Measurements from ENCODE around the gene RASAL3. TPM values are rescaled to one million over a fixed set of nuclear protein-coding genes. Genes with fewer than 3 reads are reported as not detected.

Gene RASAL3
- total RNA-seq, 1 experiment from 2014 or later: not detected

- CTCF ChIA-PET: no interaction called here
- Mint-ChIP-seq H3K27ac (ENCODE audit: low read depth, unreplicated experiment) (no peak overlapping the region), H3K4me1 (ENCODE audit: insufficient read depth, unreplicated experiment) (no peaks in the 10 kb centered on the region), H3K27me3 (ENCODE audit: insufficient read depth, unreplicated experiment) (peaks cover 10% of the 10 kb centered on the region), H3K4me3 (ENCODE audit: unreplicated experiment) (no peak overlapping the region), H3K9me3 (ENCODE audit: unreplicated experiment) (peaks cover 7% of the 10 kb centered on the region), H3K36me3 (ENCODE audit: insufficient read depth, unreplicated experiment) (peaks cover 6% of the 10 kb centered on the region)
- no peak for TF ChIP-seq CTCF (IDR thresholded peaks at IDR 0.05; ENCODE audit: unreplicated experiment)
- no TSS peak for BruUV-seq (replicated peaks)
- intact Hi-C loops (cut with micrococcal nuclease): no loop called here
- POLR2A ChIA-PET: no interaction called here
- DNase-seq (ENCODE audit: unreplicated experiment): no peak
These were observed 34.6 kb upstream of the RASAL3 start for GRCh38 chr19:15498910-15499309.

DNA sequence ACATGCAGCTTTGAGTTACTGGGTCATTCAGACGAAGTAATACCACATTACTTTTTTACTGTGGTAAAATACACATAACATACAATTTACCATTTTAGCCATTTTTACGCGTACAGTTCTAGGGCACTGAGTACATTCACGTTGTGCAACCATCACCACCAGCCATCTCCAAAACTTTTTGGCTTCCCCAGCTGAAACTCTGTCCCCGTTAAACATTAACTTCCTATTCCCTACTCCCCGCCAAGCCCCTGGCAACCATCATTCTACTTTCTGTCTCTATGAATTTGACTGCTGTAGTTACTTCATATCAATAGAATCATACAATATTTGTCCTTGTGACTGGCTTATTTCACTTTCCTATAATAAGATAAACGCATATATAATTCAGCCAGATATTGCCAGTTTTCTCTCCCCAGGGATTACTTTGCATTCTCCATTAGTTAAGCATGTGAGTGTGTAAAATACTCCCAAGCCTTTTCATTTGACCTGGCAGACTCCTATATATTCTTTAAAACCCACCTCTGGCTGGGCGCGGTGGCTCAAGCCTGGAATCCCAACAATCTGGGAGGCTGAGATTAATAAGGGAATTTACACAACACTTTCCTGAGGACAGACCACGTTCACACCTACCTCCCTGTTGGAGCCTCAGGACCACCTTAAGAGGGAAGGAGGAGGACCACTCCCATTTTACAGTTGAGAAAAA, 34.0 kb upstream of the RASAL3 start:
- peaks cover 7% of the 10 kb centered on the region for H3K9me3 Mint-ChIP-seq (ENCODE audit: unreplicated experiment)
- ChIA-PET POLR2A (no interaction called here), CTCF (interaction anchor here (0.6 kb wide), 1 partner anchor 48 kb away, joined by 3 read pairs; no protein-coding TSS in a partner anchor)
- DNase-seq (ENCODE audit: unreplicated experiment): no peak
- peaks cover 10% of the 10 kb centered on the region for H3K27me3 Mint-ChIP-seq (ENCODE audit: insufficient read depth, unreplicated experiment)
- H3K4me3 Mint-ChIP-seq (ENCODE audit: unreplicated experiment): no peak overlapping the region
- no peaks in the 10 kb centered on the region for H3K4me1 Mint-ChIP-seq (ENCODE audit: insufficient read depth, unreplicated experiment)
- intact Hi-C loops (cut with micrococcal nuclease): no loop called here
- no peak for TF ChIP-seq CTCF (IDR thresholded peaks at IDR 0.05; ENCODE audit: unreplicated experiment)
- no peak overlapping the region for H3K27ac Mint-ChIP-seq (ENCODE audit: low read depth, unreplicated experiment)
- H3K36me3 Mint-ChIP-seq (ENCODE audit: insufficient read depth, unreplicated experiment): peaks cover 6% of the 10 kb centered on the region
- no TSS peak for BruUV-seq (replicated peaks)

DNA sequence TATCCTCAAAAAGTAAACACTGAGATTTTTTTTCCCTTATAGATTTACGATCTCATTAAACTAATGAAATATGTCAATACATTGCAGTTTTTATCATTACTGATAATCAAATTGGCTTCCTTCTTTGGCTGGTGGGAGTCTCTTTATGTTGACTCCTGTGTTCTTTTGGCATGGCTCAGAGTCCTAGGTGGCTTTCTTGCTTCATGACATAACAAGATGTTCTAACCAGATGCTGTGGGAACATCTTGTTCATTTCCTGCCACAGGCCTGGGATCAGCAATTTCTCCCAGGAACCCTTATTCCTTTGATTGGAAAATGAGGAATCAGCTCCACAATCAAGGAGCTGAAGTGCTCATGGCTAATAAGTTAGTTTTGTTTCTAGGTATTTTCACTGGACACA, 30.8 kb upstream of the RASAL3 start:
- Mint-ChIP-seq H3K27ac (ENCODE audit: low read depth, unreplicated experiment) (no peak overlapping the region), H3K36me3 (ENCODE audit: insufficient read depth, unreplicated experiment) (peaks cover 6% of the 10 kb centered on the region), H3K4me1 (ENCODE audit: insufficient read depth, unreplicated experiment) (no peaks in the 10 kb centered on the region), H3K9me3 (ENCODE audit: unreplicated experiment) (peaks cover 7% of the 10 kb centered on the region), H3K27me3 (ENCODE audit: insufficient read depth, unreplicated experiment) (peaks cover 2% of the 10 kb centered on the region), H3K4me3 (ENCODE audit: unreplicated experiment) (no peak overlapping the region)
- no peak for DNase-seq (ENCODE audit: unreplicated experiment)
- TF ChIP-seq CTCF (IDR thresholded peaks at IDR 0.05; ENCODE audit: unreplicated experiment): no peak
- intact Hi-C loops (cut with micrococcal nuclease): no loop called here
- ChIA-PET POLR2A (no interaction called here), CTCF (interaction anchor here (0.6 to 0.7 kb wide), 2 partner anchors 38 to 58 kb away, joined by 3 read pairs; no protein-coding TSS in a partner anchor)
- BruUV-seq (replicated peaks): no TSS peak

DNA sequence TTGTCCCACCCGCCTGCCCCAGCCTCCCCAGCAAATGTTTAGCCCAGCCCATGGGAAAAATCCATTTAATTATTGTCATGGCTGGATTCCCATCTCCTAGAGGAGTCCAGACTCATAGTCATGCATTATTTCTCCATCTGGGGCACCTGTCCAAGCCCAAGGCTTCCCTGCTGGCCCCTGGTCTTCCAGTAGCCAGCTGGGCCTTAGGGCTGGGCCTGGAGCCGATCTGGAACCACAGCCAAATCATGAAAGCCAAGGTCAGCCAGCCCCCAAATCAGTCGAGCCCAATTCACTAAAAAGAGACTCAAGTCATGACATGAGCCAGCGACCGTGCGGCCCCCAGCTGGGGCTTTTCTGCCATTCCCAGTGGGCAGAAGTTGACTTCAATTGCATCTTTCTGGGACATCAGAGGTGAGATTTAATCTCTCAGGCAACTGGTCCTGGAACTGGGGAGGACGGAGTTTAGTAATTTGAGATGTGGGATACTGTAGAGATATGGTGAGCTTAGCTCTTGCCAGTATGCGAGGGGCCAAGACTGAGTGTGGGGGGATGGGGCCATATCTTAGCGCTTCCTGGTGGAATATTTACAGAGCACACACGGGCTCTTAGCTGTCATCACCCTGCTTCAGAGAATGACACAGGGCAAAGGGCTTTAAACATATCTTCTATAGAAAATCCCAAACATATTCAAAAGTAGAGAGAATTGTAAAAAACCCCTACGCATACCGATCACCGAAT, 24.3 kb upstream of the RASAL3 start:
- Mint-ChIP-seq H3K27ac (ENCODE audit: low read depth, unreplicated experiment) (no peak overlapping the region), H3K27me3 (ENCODE audit: insufficient read depth, unreplicated experiment) (no peaks in the 10 kb centered on the region), H3K4me1 (ENCODE audit: insufficient read depth, unreplicated experiment) (no peaks in the 10 kb centered on the region), H3K4me3 (ENCODE audit: unreplicated experiment) (no peak overlapping the region), H3K36me3 (ENCODE audit: insufficient read depth, unreplicated experiment) (no peaks in the 10 kb centered on the region), H3K9me3 (ENCODE audit: unreplicated experiment) (peaks cover 8% of the 10 kb centered on the region)
- DNase-seq (ENCODE audit: unreplicated experiment): no peak
- ChIA-PET POLR2A (no interaction called here), CTCF (no interaction called here)
- intact Hi-C loops (cut with micrococcal nuclease): no loop called here
- BruUV-seq (replicated peaks): no TSS peak
- no peak for TF ChIP-seq CTCF (IDR thresholded peaks at IDR 0.05; ENCODE audit: unreplicated experiment)

Data from MCF 10A (cell line).